Trophoblast cell (in vitro differentiated cells and primary cell): ENCODE data around the gene DYNC2H1.
A peak's percentile ranks its signal among the peaks of the same experiment; 100 is the strongest.

ENCODE experiments used
- DNase-seq, 2 donors: peaks; one replicate each; pipeline ENCODE4 v3.0.0-alpha.2; 2016
- H2AFZ ChIP-seq: 2 replicates; pipeline ENCODE4 v1.6.1; 2013; ENCODE audit warnings: low read length, moderate library complexity, mild to moderate bottlenecking; ENCODE audit not compliant: insufficient read depth, poor library complexity
- H2AK5ac ChIP-seq: 2 replicates; pipeline ENCODE4 v1.6.1; 2013; ENCODE audit warnings: mild to moderate bottlenecking, low read length
- H2BK120ac ChIP-seq: 2 replicates; pipeline ENCODE4 v1.6.1; 2013; ENCODE audit warnings: low read length, mild to moderate bottlenecking, moderate library complexity; ENCODE audit not compliant: insufficient read depth, poor library complexity
- H2BK12ac ChIP-seq: 2 replicates; pipeline ENCODE4 v1.6.1; 2013; ENCODE audit warnings: mild to moderate bottlenecking, low read length, moderate library complexity
- H2BK5ac ChIP-seq: 2 replicates; pipeline ENCODE4 v1.6.1; 2013; ENCODE audit warnings: low read length, low read depth, moderate library complexity, mild to moderate bottlenecking; ENCODE audit not compliant: poor library complexity
- H3K14ac ChIP-seq: 2 replicates; pipeline ENCODE4 v1.6.1; 2013; ENCODE audit warnings: mild to moderate bottlenecking, low read length
- H3K18ac ChIP-seq: 2 replicates; pipeline ENCODE4 v1.6.1; 2013; ENCODE audit warnings: mild to moderate bottlenecking, low read length
- H3K23ac ChIP-seq: 2 replicates; pipeline ENCODE4 v1.6.1; 2013; ENCODE audit warnings: low read length
- H3K27ac ChIP-seq: 2 replicates; pipeline ENCODE4 v1.5.1; 2013; ENCODE audit warnings: low read depth, mild to moderate bottlenecking, inconsistent platforms, low read length, moderate library complexity
- H3K27me3 ChIP-seq: 2 replicates; pipeline ENCODE4 v1.6.1; 2013; ENCODE audit warnings: inconsistent platforms, mild to moderate bottlenecking, low read length, moderate library complexity; ENCODE audit not compliant: insufficient read depth
- H3K36me3 ChIP-seq, 2 experiments: 1 replicate in 1 of 2; 2 replicates in 1 of 2; pipeline ENCODE4 v1.6.1; 2013; ENCODE audit warnings: low read length in 2 of 2, mild to moderate bottlenecking in 2 of 2, moderate library complexity in 1 of 2; ENCODE audit not compliant: insufficient read depth in 2 of 2, control insufficient read depth in 1 of 2
- H3K4ac ChIP-seq: 2 replicates; pipeline ENCODE4 v1.6.1; 2013; ENCODE audit warnings: low read depth, mild to moderate bottlenecking, low read length, moderate library complexity
- H3K4me1 ChIP-seq, 2 experiments: 1 replicate in 1 of 2; 2 replicates in 1 of 2; pipeline ENCODE4 v1.6.1; 2013; ENCODE audit warnings: low read length in 2 of 2, mild to moderate bottlenecking in 2 of 2, moderate library complexity in 1 of 2; ENCODE audit not compliant: insufficient read depth in 2 of 2, control insufficient read depth in 1 of 2
- H3K4me2 ChIP-seq: 2 replicates; pipeline ENCODE4 v1.6.1; 2013; ENCODE audit warnings: inconsistent platforms, mild to moderate bottlenecking, low read length, moderate library complexity
- H3K4me3 ChIP-seq: 2 replicates; pipeline ENCODE4 v1.5.1; 2013; ENCODE audit warnings: mild to moderate bottlenecking, low read depth, low read length, inconsistent platforms
- H3K79me1 ChIP-seq: one replicate; pipeline ENCODE4 v1.6.1; 2013; ENCODE audit warnings: low read length
- H3K79me2 ChIP-seq: 2 replicates; pipeline ENCODE4 v1.6.1; 2013; ENCODE audit warnings: low read length, mild to moderate bottlenecking; ENCODE audit not compliant: control insufficient read depth, insufficient read depth, poor library complexity
- H3K9ac ChIP-seq: 2 replicates; pipeline ENCODE4 v1.6.1; 2013; ENCODE audit warnings: mild to moderate bottlenecking, low read length
- H3K9me3 ChIP-seq: 2 replicates; pipeline ENCODE4 v1.6.1; 2013; ENCODE audit warnings: low read depth, mild to moderate bottlenecking, control low read depth, inconsistent platforms, low read length; ENCODE audit not compliant: insufficient read depth
- H4K12ac ChIP-seq: 2 replicates; pipeline ENCODE4 v1.6.1; 2013; ENCODE audit warnings: low read depth, mild to moderate bottlenecking, low read length, moderate library complexity
- H4K8ac ChIP-seq: 2 replicates; pipeline ENCODE4 v1.6.1; 2013; ENCODE audit warnings: low read depth, mild to moderate bottlenecking, low read length, moderate library complexity
- H4K91ac ChIP-seq: one replicate; pipeline ENCODE4 v1.6.1; 2013; ENCODE audit warnings: low read depth, mild to moderate bottlenecking, low read length, moderate library complexity
- WGBS: extraction: QIAGEN DNeasy Blood & Tissue Kit; methylation state at CpG from one replicate; pipeline ENCODE4 v1.1.7; 2013; ENCODE audit warnings: missing lambda C conversion rate; ENCODE audit not compliant: insufficient read length, insufficient coverage; ENCODE audit errors: extremely low coverage; 5-methylcytosine and 5-hydroxymethylcytosine counted together

Gene DYNC2H1

DNA sequence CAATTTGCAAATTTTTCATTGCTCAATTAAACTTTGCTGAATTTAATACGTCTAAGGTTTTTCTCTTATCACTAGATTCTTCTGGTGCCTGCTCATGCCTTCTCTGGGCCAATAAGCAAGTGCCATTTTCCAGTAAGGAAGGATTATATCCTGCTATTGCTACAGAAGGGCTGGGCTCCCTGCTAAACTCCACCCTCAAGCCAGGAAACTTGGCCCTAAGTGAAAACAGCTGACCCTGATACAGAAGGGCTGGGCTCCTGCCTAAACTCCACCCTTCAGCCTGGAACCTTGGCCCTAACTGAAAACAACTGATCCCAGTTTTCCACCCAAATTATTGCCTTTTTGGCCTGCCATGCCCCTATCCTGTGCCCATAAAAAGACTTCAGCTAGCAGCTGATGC, 385.3 kb downstream of the DYNC2H1 start:
- no peak overlapping the region for H2BK12ac ChIP-seq
- no peak overlapping the region for H3K14ac ChIP-seq
- H3K4me3 ChIP-seq, result no peak overlapping the region
- no peak overlapping the region for H4K91ac ChIP-seq
- no peak overlapping the region for H4K12ac ChIP-seq
- no peak overlapping the region for H2BK120ac ChIP-seq
- no peak overlapping the region for H3K18ac ChIP-seq
- no peak overlapping the region for H3K4ac ChIP-seq
- H3K23ac ChIP-seq, result no peak overlapping the region
- no CpG with 5 or more reads among the region's 1 CpG for WGBS
- H3K4me2 ChIP-seq, result no peak overlapping the region
- peaks cover 4% of the 10 kb centered on the region for H3K79me1 ChIP-seq
- H3K36me3 ChIP-seq, result no peaks in the 10 kb centered on the region
- H3K27me3 ChIP-seq, result no peaks in the 10 kb centered on the region
- no peaks in the 10 kb centered on the region for H3K79me2 ChIP-seq
- H3K9me3 ChIP-seq, result no peaks in the 10 kb centered on the region
- no peak overlapping the region for H4K8ac ChIP-seq
- no peak overlapping the region for H3K27ac ChIP-seq
- DNase-seq, result no peak
- no peak overlapping the region for H2BK5ac ChIP-seq
- H3K4me1 ChIP-seq, result peaks cover 6 to 15% of the 10 kb centered on the region in 2 experiments
- no peak overlapping the region for H2AK5ac ChIP-seq
- no peak overlapping the region for H3K9ac ChIP-seq
- no peak overlapping the region for H2AFZ ChIP-seq

DNA sequence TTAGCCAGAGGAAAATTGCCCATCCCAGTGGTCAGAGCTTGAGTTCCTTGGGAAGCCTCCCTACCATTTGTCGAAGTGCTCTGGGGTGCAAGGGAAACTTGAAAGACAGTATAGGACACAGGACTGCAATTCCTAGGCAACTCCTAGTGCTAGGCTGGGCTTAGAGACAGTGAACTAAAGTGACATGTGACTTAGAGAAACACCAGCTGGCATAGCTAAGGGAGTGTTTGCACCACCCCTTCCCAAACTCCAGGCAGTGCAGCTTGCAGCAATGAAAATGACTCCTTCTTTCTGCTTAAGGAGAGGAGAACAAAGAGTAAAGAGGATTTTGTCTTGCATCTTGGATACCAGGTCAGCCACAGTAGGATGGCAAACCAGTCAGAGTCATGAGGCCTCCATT, 388.0 kb downstream of the DYNC2H1 start:
- H3K4me3 ChIP-seq, result no peak overlapping the region
- H3K79me1 ChIP-seq, result peaks cover 2% of the 10 kb centered on the region
- no peaks in the 10 kb centered on the region for H3K27me3 ChIP-seq
- H3K18ac ChIP-seq, result no peak overlapping the region
- H2BK120ac ChIP-seq, result no peak overlapping the region
- H4K91ac ChIP-seq, result no peak overlapping the region
- no peaks in the 10 kb centered on the region for H3K9me3 ChIP-seq
- DNase-seq, result no peak
- WGBS, result no CpG with 5 or more reads among the region's 1 CpG
- no peaks in the 10 kb centered on the region for H3K79me2 ChIP-seq
- H3K36me3 ChIP-seq, result no peaks in the 10 kb centered on the region
- peaks cover 3 to 12% of the 10 kb centered on the region in 2 experiments for H3K4me1 ChIP-seq
- H2AFZ ChIP-seq, result no peak overlapping the region
- no peak overlapping the region for H4K12ac ChIP-seq
- H3K4ac ChIP-seq, result no peak overlapping the region
- no peak overlapping the region for H2BK5ac ChIP-seq
- no peak overlapping the region for H2AK5ac ChIP-seq
- H3K27ac ChIP-seq, result no peak overlapping the region
- peak overlapping the region; percentile 24 for H2BK12ac ChIP-seq
- H3K23ac ChIP-seq, result no peak overlapping the region
- no peak overlapping the region for H4K8ac ChIP-seq
- no peak overlapping the region for H3K4me2 ChIP-seq
- H3K9ac ChIP-seq, result no peak overlapping the region
- H3K14ac ChIP-seq, result no peak overlapping the region

DNA sequence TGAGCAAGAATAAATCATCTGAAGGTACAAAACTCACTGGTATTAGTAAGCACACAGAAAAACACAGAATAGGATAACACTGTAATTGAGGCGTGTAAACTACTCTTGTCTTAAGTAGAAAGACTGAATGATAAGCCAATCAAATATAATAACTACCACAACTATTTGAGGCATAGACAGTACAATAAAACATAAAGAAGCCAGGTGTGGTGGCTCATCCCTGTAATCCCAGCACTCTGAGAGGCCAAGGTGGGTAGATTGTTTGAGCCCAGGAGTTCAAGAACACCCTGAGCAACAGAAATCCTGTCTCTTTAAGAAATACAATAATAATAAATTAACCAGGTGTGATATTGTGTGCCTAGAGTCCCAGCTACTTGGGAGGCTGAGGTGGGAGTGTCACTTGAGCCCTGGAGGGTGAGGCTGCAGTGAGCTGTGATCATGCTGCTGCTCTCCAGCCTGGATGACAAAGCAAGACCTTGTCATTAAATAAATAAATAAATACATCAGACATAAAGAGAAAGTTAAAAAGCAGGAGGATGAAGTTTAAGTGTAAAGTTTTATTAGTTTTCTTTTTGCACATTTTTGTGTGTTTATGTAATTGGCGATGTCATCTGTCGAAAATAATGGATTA, 390.6 kb downstream of the DYNC2H1 start:
- Histone ChIP-seq H2BK5ac (no peak overlapping the region), H3K4me1 (peaks cover 0 to 2% of the 10 kb centered on the region in 2 experiments), H3K14ac (no peak overlapping the region), H2BK12ac (no peak overlapping the region), H4K8ac (no peak overlapping the region), H3K36me3 (no peaks in the 10 kb centered on the region), H3K79me1 (no peaks in the 10 kb centered on the region), H3K4me2 (no peak overlapping the region), H3K79me2 (no peaks in the 10 kb centered on the region), H3K9me3 (no peaks in the 10 kb centered on the region), H4K12ac (no peak overlapping the region), H3K4ac (no peak overlapping the region), H3K4me3 (no peak overlapping the region), H3K18ac (no peak overlapping the region), H3K9ac (no peak overlapping the region), H2AFZ (no peak overlapping the region), H2AK5ac (no peak overlapping the region), H3K23ac (no peak overlapping the region), H4K91ac (no peak overlapping the region), H2BK120ac (no peak overlapping the region), H3K27me3 (no peaks in the 10 kb centered on the region), H3K27ac (no peak overlapping the region)
- whole genome bisulfite sequencing, result no CpG with 5 or more reads among the region's 3 CpGs
- no peak for DNase-seq

DNA sequence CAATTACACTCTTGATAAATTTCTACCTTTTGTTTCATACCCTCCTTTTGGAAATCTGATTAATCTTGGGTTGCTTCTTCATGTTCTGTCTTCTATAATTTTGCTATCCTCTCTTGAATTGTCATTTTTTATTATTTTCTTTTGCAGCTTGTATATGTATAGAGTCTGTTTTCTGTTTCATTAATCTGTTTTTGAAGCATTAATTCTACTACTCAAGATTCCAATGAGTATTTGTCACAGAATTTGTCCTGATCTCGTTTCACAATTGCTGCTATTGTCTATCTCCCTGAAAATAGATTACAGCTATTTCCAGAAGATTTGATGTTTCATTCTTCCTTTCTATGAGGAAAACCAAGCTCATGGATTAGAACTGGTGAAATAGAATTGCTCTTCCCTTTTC, 406.1 kb downstream of the DYNC2H1 start:
- Histone ChIP-seq H3K14ac (no peak overlapping the region), H4K12ac (no peak overlapping the region), H3K79me2 (no peaks in the 10 kb centered on the region), H3K27me3 (no peaks in the 10 kb centered on the region), H3K27ac (no peak overlapping the region), H3K79me1 (no peaks in the 10 kb centered on the region), H2BK12ac (no peak overlapping the region), H2AK5ac (no peak overlapping the region), H3K23ac (no peak overlapping the region), H3K36me3 (no peaks in the 10 kb centered on the region), H3K18ac (no peak overlapping the region), H3K4ac (no peak overlapping the region), H4K91ac (no peak overlapping the region), H3K9me3 (no peaks in the 10 kb centered on the region), H3K4me1 (no peaks in the 10 kb centered on the region), H3K9ac (no peak overlapping the region), H4K8ac (no peak overlapping the region), H3K4me2 (no peak overlapping the region), H3K4me3 (no peak overlapping the region), H2BK120ac (no peak overlapping the region), H2BK5ac (no peak overlapping the region), H2AFZ (no peak overlapping the region)
- no peak for DNase-seq
- no CpG with 5 or more reads among the region's 1 CpG for WGBS
